ENCODE data around the gene GRAMD2B. TPM values are rescaled to one million over a fixed set of nuclear protein-coding genes. Genes with fewer than 3 reads are reported as not detected.

The GRAMD2B gene
- total RNA-seq, 1 experiment from 2014 or later = 6.7 TPM

GRCh38 chr5:126460977-126461376 lies 37.8 kb downstream of the GRAMD2B start:
- Histone ChIP-seq H3K27me3 (ENCODE audit: insufficient read depth, low read length) (no peaks in the 10 kb centered on the region), H3K23me2 (ENCODE audit: insufficient read length, low read depth, low read length, poor library complexity, severe bottlenecking) (no peaks in the 10 kb centered on the region), H3K18ac (ENCODE audit: insufficient read length, low read depth, low read length) (no peak overlapping the region), H3K9me3 (ENCODE audit: control insufficient read depth, low read depth, low read length) (no peaks in the 10 kb centered on the region), H2BK20ac (ENCODE audit: low read depth, low read length, poor library complexity, severe bottlenecking) (no peak overlapping the region), H2AK5ac (ENCODE audit: insufficient read length, low read length) (no peak overlapping the region), H3K79me2 (ENCODE audit: insufficient read depth, low read length) (no peaks in the 10 kb centered on the region), H2BK5ac (ENCODE audit: insufficient read length, low read length) (no peak overlapping the region), H3K56ac (ENCODE audit: insufficient read length, low read depth, low read length) (no peak overlapping the region), H3K79me1 (ENCODE audit: insufficient read depth, low read depth, low read length, poor library complexity, severe bottlenecking) (no peaks in the 10 kb centered on the region), H2BK12ac (ENCODE audit: insufficient read length, low read depth, low read length) (no peak overlapping the region), H2AFZ (ENCODE audit: low read length) (no peak overlapping the region), H2BK15ac (ENCODE audit: low read depth, low read length) (no peak overlapping the region), H4K8ac (replicated peaks; ENCODE audit: insufficient read length, low read depth, low read length) (no peak overlapping the region), H3K14ac (ENCODE audit: insufficient read depth, low read length) (no peak overlapping the region), H3K27ac (ENCODE audit: insufficient read length, low read depth, low read length) (no peak overlapping the region), H3K4ac (ENCODE audit: low read depth, low read length) (no peak overlapping the region), H2BK120ac (ENCODE audit: low read depth, low read length, poor library complexity, severe bottlenecking) (no peak overlapping the region), H3K23ac (ENCODE audit: insufficient read length, low read depth, low read length) (no peak overlapping the region), H3T11ph (ENCODE audit: low read length) (no peak overlapping the region), H3K9ac (ENCODE audit: extremely low read depth, insufficient read length, low read length) (no peak overlapping the region), H4K20me1 (ENCODE audit: control insufficient read depth, insufficient read depth, insufficient read length) (no peaks in the 10 kb centered on the region), H4K5ac (ENCODE audit: insufficient read length, low read depth, low read length) (no peak overlapping the region), H4K91ac (ENCODE audit: insufficient read length, low read depth, low read length) (no peak overlapping the region), H3K4me2 (ENCODE audit: insufficient read depth, insufficient read length, low read length) (no peak overlapping the region), H3K4me1 (ENCODE audit: insufficient read depth, low read length) (no peaks in the 10 kb centered on the region)
- Mint-ChIP-seq H3K36me3 (ENCODE audit: insufficient read depth in 1 of 3, low read depth in 3 of 3) (peaks cover 0 to under 1% (median 0%) of the 10 kb centered on the region in 3 experiments; a peak in 2 of 7 replicates), H3K27ac (no peak overlapping the region), H3K27me3 (ENCODE audit: low read depth) (peaks cover 16% of the 10 kb centered on the region), H3K9me3 (no peaks in the 10 kb centered on the region), H3K4me3 (no peak overlapping the region), H3K4me1 (peaks cover 13 to 19% of the 10 kb centered on the region in 2 experiments)
- no peak for DNase-seq
- no CpG with 5 or more reads among the region's 1 CpG for WGBS (ENCODE audit: extremely low coverage, insufficient read length, low lambda C conversion rate)
- no peak for TF ChIP-seq CTCF (conservative IDR thresholded peaks at IDR 0.05)
